Hematopoietic multipotent progenitor cell treated with erythropoietin and hydrocortisone succinate and interleukin-3 and kit ligand, for 17 days (in vitro differentiated cells): ENCODE data around the gene LRRTM4.
"Not testable (repeated sequence)": the region's sequence is repeated elsewhere in the genome, so short reads cannot be mapped to it uniquely, and the experiment has no call there.

Experiments used
- DNase-seq: peaks from one replicate; pipeline ENCODE4 v3.0.0-alpha.2; 2015; ENCODE audit warnings: low spot score

The LRRTM4 gene

DNA sequence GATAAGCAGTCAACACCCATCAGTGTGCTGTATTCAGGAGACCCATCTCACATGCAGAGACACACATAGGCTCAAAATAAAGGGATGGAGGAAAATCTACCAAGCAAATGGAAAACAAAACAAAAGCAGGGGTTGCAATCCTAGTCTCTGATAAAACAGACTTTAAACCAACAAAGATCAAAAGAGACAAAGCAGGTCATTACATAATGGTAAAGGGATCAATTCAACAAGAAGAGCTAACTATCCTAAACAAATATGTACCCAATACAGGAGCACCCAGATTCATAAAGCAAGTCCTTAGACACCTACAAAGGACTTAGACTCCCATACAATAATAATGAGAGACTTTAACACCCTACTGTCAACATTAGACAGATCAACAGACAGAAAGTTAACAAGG is 358.2 kb downstream of the LRRTM4 start:
- not testable (repeated sequence) for DNase-seq

DNA sequence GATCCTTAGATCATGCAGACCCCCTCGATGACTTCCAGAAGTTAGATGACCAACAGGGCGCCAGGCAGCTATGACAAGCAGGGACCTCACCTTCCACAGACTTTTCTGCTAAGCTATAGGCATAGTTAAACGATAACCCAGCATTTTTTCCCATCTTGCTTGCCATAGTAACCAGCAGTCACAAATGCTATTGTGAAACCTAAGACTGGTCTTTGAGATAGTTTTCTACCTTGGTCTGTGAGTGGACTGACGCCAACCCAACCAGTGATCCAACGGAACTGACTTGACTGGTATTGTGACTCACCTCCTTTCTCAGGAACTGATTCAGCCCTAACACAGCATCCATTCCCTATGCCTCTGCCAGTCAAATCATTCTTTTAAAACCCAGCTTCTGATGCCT is 361.2 kb downstream of the LRRTM4 start:
- no peak for DNase-seq

DNA sequence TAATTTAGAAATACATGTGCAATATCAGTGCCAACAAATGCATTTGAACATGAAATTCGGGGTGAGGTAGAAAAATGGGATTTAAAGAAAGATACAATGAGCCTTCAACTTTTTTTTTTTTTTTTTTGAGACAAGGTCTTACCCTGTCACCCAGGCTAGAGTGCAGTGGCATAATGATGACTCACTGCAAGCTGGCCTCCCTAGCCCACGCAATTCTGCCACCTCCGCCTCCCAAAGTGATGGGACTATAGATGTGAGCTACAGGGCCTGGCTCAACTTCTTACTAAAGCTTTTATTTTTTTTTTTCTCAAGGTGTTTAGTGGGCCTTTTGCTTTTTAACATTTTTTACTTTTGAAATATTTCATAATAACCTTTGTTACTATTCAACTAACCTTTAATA is 365.6 kb downstream of the LRRTM4 start:
- no peak for DNase-seq

DNA sequence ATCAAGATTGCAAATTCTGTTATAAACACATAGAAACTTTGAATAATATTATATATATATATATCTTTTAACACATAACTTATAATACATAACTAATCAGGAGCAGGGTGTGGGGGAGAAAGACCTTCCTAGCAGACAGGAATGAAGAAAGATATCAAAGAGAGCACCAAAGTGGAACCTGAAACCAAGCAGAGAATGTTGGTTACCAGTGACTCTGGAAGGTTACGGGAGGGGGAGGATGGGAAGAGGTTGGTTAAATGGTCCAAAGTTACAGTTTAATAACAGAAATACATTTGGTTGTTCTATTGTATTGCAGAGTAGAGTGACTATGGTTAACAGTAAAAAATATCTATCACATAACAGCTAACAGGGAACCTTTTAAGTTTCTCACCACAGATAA is 366.7 kb downstream of the LRRTM4 start:
- DNase-seq, result no peak

DNA sequence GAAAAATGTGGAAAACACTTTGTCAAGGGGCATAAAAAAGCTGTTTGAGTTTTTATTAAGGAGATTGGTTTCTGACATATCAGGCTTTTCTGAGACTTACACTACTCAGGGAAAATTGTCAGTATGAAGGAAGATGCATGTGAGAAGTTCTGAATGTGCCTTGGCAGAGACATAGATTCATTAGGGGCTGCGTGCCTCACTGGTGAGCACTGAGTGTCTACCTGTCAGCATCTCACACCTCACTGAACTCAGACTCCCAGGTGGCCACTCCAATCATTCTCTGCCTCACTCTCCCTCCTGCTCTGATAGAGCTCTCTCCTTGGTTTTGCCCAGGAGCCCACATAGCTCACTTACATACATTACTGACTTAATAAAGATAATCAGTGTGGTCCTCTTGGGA is 372.6 kb downstream of the LRRTM4 start:
- no peak for DNase-seq

DNA sequence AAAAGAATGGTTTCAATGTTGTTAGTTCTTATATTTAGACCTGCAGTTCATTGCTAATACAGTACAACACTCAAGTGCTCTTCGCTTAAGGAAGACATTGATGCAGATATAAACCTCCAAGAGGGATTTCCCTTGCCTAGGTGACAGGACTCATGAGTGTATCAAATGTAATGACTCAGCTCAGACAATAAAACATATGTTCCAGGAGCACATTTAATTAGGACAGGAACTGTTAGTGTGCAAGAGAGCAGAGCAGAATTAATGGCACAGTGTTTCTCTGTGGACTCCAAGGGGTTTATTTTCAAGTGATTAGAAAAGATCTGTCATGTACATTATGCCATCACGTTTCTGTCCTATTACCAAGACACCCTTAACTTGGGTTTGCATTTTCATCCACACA is 375.0 kb downstream of the LRRTM4 start:
- no peak for DNase-seq

DNA sequence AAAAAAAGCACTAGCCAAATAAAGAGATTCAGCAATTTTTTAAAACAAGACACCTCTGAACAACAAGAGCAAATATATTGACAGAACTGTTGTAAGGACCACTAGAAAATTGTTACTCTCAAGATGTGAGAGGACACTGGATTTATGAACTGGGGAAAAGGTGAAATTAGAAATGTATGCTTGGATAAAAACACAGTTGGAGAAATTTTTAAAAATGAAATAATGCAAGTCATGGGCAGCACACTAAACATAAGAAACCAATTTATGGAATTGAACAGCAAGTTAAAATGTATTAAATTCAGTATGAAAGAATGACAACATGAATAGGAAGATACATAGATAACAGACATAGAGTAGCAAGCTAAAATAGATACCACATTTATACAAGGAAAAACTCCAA is 377.4 kb downstream of the LRRTM4 start:
- no peak for DNase-seq

DNA sequence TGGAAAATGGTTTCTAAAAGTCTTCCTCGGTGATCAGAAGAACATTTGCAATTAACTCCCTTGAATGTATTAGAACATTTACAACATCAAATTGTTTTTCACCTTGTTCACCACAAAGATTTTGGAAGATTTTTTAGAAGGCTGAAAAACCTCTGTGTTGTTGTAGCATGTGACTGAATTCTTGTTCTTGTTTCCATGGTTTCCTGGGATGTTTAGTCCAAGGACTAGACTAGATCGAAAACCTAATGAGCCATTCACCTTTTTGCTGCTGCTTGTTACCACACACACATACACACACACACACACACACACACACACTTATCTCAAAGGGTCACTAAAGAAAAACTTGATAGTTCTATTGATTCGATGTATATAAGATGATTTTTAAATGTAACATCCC is 380.0 kb downstream of the LRRTM4 start:
- DNase-seq, result no peak

DNA sequence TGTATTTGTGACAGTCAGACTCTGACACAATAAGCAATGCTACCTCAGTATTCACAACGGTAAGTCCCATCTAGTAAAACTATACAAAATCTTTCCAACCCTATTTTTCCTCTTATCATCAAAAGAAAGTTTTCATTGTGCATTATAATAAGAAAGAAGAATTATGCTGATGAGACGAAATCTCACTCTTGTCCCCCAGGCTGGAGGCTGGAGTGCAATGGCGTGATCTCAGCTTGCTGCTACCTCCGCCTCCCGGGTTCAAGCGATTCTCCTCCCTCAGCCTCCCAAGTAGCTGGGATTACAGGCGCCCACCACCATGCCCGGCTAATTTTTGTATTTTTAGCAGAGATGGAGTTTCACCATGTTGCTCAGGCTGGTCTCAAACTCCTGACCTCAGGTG is 393.7 kb downstream of the LRRTM4 start:
- DNase-seq, result not testable (repeated sequence)

DNA sequence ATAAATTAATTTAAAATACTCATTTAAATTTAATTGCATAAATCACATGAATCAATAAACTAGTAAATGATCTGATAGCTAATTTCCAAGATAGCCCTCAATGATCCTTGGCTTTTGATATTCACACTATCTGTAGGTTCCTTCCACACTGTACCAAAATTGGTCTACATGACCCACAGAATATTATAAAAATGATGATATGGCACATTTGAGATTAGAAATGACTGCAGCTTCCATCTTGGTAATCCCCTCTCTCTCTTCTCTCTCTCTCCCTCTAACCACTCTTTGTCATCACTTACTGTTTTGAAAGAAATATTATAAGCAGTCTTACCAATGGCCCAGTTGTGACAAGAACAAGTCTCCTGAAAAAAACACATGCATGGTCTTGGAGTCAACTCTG is 394.8 kb downstream of the LRRTM4 start:
- DNase-seq, result no peak

DNA sequence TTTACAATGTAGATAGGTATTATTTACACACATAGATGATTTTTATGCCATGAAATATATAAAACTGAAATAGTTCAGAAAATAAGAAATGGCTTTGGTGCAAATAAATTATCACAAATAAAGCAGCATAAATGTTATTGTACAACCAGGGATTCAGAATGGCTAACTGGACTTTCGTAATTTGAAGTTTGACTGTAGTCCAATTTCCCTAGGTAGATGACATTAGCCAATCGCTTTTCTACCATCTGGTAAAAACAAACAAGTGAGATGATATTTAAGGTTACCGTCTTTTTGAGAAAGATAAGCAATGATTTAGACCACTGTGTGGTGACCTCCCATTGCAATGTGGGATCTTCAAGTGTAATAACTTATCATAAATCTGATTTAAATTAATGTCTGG is 400.7 kb downstream of the LRRTM4 start:
- no peak for DNase-seq

DNA sequence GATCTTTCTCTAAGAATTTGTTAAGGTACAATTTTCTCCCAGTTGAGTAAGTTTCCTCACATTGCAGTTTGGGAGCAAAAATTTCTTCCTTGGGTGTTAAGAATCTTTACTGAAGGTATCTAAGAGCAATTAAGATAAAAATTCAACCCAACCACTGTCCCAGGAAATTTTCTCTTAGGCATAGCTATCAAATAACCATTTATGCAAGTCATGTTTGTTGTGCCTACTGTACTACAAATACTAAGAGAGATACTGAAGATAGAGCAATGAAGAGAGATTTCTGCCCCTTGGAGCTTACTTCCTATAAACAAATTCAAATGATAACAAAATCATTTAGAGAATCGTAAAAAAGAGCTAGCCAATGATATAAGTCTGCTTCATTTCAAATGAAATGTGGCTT is 402.8 kb downstream of the LRRTM4 start:
- no peak for DNase-seq

DNA sequence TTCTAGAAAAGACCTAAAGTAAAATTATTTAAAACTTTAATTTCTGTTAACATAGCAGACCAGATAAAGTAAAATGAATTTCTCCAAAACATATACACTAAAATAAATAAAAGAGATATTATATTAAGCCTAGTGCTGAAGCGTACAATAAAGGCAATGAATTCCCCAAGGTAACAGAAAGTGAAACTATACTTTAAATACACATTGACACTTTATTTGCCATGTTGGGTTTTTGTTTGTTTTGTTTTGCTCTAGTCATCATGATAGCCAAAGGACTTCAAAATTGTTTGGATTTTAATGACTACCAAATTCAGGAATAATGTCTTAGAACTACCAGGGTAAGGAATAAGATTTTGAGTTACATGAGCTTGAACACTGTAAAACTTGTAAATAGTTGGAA is 413.3 kb downstream of the LRRTM4 start:
- DNase-seq, result no peak

DNA sequence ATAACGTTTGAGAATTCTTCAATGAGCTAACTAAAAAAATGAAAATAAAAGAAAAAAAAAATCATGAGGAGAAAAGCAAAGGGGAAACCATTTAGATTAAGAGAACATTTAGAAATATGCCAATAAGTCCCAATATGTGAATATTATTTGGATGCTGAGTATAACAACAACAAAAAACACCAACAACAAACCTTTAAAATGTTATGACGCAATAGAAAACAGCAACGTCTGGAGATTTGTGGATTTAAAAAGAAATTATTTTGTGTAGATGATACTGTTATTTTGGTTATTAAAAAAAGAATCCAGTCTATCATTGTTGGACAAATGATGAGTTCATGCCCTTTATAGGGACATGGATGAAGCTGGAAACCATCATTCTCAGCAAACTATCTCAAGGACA is 417.2 kb downstream of the LRRTM4 start:
- DNase-seq, result no peak

DNA sequence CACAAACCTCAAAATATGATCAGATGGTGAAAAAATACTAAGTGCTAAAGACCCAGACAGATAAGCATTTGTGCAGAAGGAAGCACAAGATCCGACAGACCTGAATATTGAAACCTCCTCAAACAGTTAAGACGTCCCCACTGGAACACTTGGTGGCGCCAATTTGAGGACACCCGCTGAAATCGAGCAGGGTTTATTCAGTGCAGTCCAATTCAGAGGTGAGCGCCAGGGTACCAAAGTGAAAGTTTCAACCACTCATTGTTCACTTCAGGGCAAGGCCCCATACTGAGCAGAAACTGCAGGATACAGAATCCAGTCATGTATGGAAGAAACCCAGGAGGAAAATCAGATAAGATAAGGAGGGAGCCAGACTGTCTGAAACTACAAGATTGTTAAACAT is 417.6 kb downstream of the LRRTM4 start:
- no peak for DNase-seq

DNA sequence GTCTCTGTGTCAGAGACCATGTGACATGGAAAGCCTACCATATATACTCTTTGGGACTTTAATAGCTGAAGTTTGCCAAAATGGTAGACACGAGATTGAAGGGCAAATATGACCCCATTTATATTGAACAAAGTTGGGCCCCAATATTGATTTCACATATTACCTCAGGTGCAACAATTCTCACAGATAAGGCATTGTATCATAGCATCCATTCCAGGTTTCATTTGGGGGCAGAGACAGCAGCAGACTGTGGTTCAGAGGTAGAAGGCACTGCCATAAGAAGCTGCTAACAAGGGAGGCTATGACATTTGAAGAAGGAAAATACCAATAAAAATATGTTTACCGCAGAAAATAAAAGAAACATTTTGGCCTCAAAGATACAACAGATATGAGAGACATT is 419.2 kb downstream of the LRRTM4 start:
- DNase-seq, result no peak

DNA sequence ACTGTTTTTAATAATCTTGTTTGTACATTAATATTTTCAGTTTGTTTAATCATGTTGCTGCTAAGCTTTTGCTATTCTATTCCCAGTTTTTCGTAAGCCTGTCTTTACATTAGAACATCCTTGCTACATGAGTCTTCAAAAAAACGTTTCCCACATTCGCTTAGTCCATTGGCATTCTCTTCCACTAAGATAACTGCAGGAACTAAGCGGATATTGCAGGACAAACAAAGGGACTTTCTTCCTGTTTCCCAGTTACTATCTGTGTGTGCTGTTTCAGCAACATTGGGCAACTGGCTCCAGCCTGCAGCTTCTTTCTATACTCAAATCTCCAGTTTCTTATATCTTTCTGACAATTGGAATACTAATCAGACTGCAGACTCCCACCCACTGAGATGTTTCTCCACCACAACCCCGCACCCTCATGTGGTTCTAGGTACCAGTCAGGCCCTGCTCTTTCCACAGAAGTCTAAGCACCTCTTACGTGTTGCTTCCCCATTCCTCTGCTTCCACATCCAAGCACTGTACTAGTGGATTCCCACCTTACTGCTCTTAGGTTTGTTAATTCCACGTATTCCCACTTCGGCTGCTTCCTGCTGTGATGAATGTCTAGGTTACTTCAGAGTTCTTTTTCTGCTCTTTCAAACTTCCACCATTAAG is 420.3 kb downstream of the LRRTM4 start:
- DNase-seq, result no peak

DNA sequence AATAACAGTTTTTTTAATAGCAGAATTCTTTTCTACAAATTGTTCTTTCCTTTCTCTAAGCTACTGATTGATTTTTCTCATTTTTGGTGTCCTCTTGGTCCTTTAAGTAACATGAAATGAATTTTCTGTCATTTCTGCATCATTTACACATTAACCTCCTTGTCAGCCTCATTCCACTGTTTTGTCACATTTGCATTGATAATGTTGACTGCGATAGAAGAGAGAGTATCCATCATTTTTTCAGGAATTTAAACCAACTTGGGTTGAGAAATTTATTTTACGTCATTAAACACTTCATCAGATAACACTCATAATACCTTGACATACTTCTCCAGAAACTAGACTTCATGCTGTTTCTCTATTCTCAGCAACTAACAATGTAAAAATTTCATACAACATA is 422.2 kb downstream of the LRRTM4 start:
- DNase-seq, result no peak

DNA sequence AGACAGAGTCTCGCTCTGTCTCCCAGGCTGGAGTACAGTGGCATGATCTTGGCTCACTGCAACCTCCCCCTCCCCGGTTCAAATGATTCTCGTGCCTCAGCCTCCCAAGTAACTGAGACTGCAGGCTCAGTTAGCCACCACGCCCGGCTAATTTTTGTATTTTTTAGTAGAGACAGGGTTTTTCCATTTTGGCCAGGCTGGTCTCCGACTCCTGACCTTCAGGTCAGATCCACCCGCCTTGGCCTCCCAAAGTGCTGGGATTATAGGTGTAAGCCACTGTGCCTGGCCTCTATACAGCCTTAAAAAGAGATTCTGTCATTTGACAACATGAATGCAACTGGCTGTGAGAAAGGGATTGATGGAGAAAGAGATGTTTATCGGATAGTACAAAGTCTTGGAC is 426.7 kb downstream of the LRRTM4 start:
- not testable (repeated sequence) for DNase-seq

DNA sequence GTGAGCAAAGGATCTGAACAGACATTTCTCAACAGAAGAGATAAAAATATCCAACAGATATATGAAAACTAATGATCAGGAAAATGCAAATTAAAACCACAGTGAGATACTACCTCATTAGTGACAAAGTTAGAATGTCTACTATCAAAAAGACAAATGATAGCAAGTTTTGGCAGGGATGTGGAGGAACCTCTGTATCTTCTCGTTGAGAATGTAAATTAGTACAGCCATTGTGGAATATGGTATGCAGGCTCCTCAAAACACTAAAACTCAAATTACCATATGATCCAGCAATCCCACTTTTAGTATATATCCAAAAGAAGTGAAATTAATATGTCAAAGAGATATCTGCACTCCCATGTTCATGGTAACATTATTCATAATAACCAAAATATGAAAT is 427.1 kb downstream of the LRRTM4 start:
- DNase-seq, result no peak

DNA sequence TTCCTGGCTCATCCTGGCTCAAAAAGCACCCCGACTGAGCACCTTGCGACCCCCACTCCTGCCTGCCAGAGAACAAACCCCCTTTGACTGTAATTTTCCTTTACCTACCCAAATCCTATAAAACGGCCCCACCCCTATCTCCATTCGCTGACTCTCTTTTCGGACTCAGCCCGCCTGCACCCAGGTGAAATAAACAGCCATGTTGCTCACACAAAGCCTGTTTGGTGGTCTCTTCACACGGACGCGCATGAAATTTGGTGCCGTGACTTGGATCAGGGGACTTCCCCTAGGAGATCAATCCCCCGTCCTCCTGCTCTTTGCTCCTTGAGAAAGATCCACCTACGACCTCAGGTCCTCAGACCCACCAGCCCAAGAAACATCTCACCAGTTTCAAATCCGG is 433.8 kb downstream of the LRRTM4 start:
- DNase-seq, result not testable (repeated sequence)

DNA sequence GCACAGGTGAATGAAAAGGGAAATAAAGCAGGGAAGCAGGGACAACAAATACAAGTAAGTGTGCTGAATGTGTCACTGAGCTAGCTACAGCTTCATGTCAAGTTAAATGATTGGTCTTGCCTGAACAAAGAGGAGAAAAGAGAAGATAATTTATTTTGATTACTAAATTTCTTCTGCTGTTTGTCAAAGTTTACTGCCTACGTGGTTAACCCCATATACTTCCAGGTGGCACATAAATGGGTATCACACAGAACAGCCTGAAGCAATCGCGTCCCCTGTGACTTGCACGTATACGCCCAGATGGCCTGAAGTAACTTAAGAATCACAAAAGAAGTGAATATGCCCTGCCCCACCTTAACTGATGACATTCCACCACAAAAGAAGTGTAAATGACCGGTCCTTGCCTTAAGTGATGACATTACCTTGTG is 434.2 kb downstream of the LRRTM4 start:
- DNase-seq, result no peak

DNA sequence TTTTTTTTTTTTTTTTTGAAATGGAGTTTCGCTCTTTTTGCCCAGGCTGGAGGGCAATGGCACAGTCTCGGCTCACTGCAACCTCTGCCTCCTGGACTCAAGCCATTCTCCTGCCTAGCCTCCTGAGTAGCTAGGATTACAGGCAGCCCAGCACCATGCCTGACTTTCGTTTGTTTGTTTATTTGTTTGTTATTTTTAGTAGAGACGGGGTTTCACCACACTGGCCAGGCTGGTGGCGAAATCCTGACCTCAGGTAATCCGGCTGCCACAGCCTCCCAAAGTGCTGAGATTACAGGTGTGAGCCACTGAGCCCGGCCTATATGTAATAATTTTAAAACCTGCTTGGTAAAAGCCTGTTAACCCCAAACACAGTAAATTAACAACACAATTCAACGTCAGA is 435.7 kb downstream of the LRRTM4 start:
- DNase-seq, result no peak

DNA sequence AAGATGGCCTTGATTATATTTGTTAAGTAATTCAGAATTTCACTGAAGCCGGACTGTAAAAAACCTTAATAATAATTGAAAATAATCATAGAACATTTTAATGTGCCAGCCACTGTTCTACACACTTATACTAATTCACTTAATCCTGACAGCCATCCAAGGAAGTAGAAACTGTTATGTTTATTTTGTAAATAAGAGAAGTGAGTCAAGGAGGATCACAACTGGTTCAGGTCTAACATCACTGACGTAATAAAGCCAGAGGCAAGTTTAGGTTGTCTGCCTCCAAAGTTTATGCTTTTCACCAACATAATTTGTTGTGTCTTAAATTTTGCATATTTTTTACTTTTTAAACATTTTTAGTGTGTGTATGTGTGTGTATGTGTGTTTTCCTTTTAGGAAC is 436.1 kb downstream of the LRRTM4 start:
- DNase-seq, result no peak

DNA sequence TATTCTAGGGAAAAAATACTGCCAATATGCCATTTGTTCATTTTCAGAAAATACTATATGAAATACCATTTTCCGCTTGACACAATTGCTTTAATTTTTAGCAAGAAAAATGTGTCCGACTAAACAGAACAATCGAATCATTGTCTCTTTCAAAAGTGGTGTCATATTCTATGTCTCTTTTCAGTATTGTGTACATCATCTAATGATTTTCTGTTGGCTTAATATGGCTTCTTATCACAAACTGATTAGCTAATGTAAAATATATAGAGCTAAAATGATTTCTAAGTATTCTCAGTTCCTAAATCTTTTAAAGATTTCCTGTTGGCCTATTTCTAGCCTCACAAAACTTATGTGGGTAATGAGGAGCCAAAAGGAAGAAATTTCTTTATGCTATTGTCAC is 436.6 kb downstream of the LRRTM4 start:
- DNase-seq, result no peak
